ENCODE results near the gene ITPR1. TPM values are rescaled to one million over a fixed set of nuclear protein-coding genes. Genes with fewer than 3 reads are reported as not detected.

The ITPR1 gene
- total RNA-seq, 2 donors from 2014 or later: 254 to 283 TPM

DNA sequence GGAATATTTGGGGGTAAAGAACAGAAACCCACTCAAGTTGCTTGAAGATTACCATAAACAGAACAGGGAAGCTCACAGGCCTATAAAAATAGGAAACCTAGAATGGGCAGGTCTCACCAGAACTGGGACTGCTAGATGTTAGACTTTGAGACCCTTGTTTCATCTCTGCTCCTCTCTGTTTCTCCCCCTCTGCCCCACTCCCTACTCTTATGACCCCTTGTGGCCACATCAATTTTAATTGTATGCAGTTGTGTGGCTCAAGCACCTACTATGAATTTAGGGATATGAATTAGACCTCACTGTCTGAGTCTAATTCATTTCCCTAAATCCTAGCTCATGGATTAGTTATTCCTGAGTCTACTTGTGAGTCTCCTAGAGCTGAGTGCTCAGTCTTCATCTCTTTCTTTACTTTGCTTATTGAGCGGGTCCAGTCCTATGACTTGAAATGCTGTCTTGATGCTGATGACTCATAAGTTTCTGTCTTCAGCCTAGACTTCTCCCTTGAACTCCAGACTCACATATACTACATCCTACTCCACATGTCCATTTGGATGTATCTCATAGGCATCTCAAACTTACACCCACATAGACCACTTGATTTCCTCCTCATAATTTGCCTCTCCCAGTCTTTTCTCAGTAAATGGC is 78.7 kb downstream of the ITPR1 start:
- ATAC-seq (ENCODE audit: insufficient number of reproducible peaks, low FRiP score, low read depth): no peak
- H3K27me3 ChIP-seq (replicated peaks; ENCODE audit: insufficient read depth): no peaks in the 10 kb centered on the region
- H3K27ac ChIP-seq: no peak overlapping the region
- H3K4me3 ChIP-seq: no peak overlapping the region
- no peaks in the 10 kb centered on the region for H3K36me3 ChIP-seq
- DNase-seq (ENCODE audit: low spot score): no peak
- no peaks in the 10 kb centered on the region for H3K9me3 ChIP-seq
- peaks cover 6 to 22% of the 10 kb centered on the region in 2 donors for H3K4me1 ChIP-seq (ENCODE audit: control insufficient read depth in 1 of 2, low read depth in 2 of 2)
- TF ChIP-seq, protein P1, sequence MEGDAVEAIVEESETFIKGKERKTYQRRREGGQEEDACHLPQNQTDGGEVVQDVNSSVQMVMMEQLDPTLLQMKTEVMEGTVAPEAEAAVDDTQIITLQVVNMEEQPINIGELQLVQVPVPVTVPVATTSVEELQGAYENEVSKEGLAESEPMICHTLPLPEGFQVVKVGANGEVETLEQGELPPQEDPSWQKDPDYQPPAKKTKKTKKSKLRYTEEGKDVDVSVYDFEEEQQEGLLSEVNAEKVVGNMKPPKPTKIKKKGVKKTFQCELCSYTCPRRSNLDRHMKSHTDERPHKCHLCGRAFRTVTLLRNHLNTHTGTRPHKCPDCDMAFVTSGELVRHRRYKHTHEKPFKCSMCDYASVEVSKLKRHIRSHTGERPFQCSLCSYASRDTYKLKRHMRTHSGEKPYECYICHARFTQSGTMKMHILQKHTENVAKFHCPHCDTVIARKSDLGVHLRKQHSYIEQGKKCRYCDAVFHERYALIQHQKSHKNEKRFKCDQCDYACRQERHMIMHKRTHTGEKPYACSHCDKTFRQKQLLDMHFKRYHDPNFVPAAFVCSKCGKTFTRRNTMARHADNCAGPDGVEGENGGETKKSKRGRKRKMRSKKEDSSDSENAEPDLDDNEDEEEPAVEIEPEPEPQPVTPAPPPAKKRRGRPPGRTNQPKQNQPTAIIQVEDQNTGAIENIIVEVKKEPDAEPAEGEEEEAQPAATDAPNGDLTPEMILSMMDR (IDR thresholded peaks at IDR 0.05): no peak

- DNase-seq (ENCODE audit: low spot score) (no peak), ATAC-seq (ENCODE audit: insufficient number of reproducible peaks, low FRiP score, low read depth) (no peak)
- Histone ChIP-seq H3K4me1 (ENCODE audit: control insufficient read depth in 1 of 2, low read depth in 2 of 2) (peaks cover 6 to 22% of the 10 kb centered on the region in 2 donors), H3K9me3 (no peaks in the 10 kb centered on the region), H3K36me3 (no peaks in the 10 kb centered on the region), H3K27me3 (replicated peaks; ENCODE audit: insufficient read depth) (no peaks in the 10 kb centered on the region), H3K4me3 (no peak overlapping the region), H3K27ac (no peak overlapping the region)
- TF ChIP-seq, protein P1 (IDR thresholded peaks at IDR 0.05): no peak
Measured at GRCh38 chr3:4573153-4573552, 80.0 kb downstream of the ITPR1 start.

- H3K4me3 ChIP-seq: no peak overlapping the region
- no peaks in the 10 kb centered on the region for H3K27me3 ChIP-seq (replicated peaks; ENCODE audit: insufficient read depth)
- H3K4me1 ChIP-seq (ENCODE audit: control insufficient read depth in 1 of 2, low read depth in 2 of 2): peaks cover 6 to 22% of the 10 kb centered on the region in 2 donors
- H3K27ac ChIP-seq: no peak overlapping the region
- no peak for DNase-seq (ENCODE audit: low spot score)
- ATAC-seq (ENCODE audit: insufficient number of reproducible peaks, low FRiP score, low read depth): no peak
- no peaks in the 10 kb centered on the region for H3K9me3 ChIP-seq
- H3K36me3 ChIP-seq: no peaks in the 10 kb centered on the region
- TF ChIP-seq, protein P1 (IDR thresholded peaks at IDR 0.05): no peak
Measured at GRCh38 chr3:4574426-4574965, 81.3 kb downstream of the ITPR1 start.

DNA sequence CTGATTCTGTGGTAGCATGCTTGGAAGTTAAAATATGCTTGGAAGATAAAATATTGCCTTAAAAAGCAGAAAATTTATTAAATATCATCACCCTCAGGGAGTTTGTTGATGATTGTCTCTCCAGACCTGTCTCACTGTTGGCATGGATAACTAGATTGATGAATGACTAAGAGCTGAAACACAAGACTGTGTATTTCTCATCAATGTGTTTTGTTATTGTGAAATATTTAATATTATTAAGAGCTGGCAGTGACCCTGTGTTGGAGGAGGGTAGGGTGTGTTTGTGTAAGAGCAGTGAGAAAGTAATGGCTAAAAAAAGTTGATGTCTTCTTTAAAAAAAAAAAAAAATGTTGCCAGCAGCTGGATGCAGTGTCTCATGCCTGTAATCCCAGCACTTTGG is 82.2 kb downstream of the ITPR1 start:
- H3K4me3 ChIP-seq: no peak overlapping the region
- no peaks in the 10 kb centered on the region for H3K9me3 ChIP-seq
- no peak overlapping the region for H3K27ac ChIP-seq
- TF ChIP-seq, protein P1 (IDR thresholded peaks at IDR 0.05): no peak
- ATAC-seq (ENCODE audit: insufficient number of reproducible peaks, low FRiP score, low read depth) (no peak), DNase-seq (ENCODE audit: low spot score) (no peak)
- no peaks in the 10 kb centered on the region for H3K36me3 ChIP-seq
- H3K4me1 ChIP-seq (ENCODE audit: control insufficient read depth in 1 of 2, low read depth in 2 of 2): peaks cover 6 to 21% of the 10 kb centered on the region in 2 donors
- no peaks in the 10 kb centered on the region for H3K27me3 ChIP-seq (replicated peaks; ENCODE audit: insufficient read depth)

GRCh38 chr3:4577721-4578120 is 84.6 kb downstream of the ITPR1 start:
- ATAC-seq (ENCODE audit: insufficient number of reproducible peaks, low FRiP score, low read depth) (no peak), DNase-seq (ENCODE audit: low spot score) (no peak)
- TF ChIP-seq, protein P1 (IDR thresholded peaks at IDR 0.05): no peak
- Histone ChIP-seq H3K4me3 (no peak overlapping the region), H3K4me1 (ENCODE audit: control insufficient read depth in 1 of 2, low read depth in 2 of 2) (peaks cover 24 to 39% of the 10 kb centered on the region in 2 donors), H3K9me3 (no peaks in the 10 kb centered on the region), H3K36me3 (no peaks in the 10 kb centered on the region), H3K27me3 (replicated peaks; ENCODE audit: insufficient read depth) (no peaks in the 10 kb centered on the region), H3K27ac (no peak overlapping the region)

All from thoracic aorta (tissue), 2 donors.